ENCODE data around the gene REV3L.
A peak's percentile ranks its signal among the peaks of the same experiment; 100 is the strongest.
"Not testable (repeated sequence)": the region's sequence is repeated elsewhere in the genome, so short reads cannot be mapped to it uniquely, and the experiment has no call there.

Gene REV3L

DNA sequence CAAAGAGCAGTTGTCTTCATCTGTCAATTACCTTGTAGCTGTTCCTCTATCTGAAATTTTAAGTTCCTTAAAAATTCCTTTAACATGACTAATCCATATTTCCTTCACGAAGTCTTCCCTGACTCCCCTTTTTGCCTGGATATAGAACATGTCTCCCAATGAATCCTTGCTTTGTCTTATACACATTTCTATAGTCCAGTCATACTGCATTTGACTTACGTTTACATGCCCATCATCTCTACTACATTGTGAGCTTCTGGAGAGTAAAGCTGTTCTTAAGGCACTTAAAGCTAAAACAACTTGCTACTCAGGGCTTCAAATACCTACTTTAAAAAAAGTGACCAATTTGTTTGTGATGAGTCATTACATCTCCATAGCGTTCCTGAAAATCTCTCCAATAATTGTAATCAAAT, 4.9 kb downstream of the REV3L start:
- TF ChIP-seq, protein P1, sequence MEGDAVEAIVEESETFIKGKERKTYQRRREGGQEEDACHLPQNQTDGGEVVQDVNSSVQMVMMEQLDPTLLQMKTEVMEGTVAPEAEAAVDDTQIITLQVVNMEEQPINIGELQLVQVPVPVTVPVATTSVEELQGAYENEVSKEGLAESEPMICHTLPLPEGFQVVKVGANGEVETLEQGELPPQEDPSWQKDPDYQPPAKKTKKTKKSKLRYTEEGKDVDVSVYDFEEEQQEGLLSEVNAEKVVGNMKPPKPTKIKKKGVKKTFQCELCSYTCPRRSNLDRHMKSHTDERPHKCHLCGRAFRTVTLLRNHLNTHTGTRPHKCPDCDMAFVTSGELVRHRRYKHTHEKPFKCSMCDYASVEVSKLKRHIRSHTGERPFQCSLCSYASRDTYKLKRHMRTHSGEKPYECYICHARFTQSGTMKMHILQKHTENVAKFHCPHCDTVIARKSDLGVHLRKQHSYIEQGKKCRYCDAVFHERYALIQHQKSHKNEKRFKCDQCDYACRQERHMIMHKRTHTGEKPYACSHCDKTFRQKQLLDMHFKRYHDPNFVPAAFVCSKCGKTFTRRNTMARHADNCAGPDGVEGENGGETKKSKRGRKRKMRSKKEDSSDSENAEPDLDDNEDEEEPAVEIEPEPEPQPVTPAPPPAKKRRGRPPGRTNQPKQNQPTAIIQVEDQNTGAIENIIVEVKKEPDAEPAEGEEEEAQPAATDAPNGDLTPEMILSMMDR (IDR thresholded peaks at IDR 0.05; ENCODE audit: low read length, missing control alignments), result no peak
- DNase-seq (ENCODE audit: low read depth), result peak; percentile 52
- H3K4me3 ChIP-seq (replicated peaks; ENCODE audit: low read depth, low read length), result no peak overlapping the region

DNA sequence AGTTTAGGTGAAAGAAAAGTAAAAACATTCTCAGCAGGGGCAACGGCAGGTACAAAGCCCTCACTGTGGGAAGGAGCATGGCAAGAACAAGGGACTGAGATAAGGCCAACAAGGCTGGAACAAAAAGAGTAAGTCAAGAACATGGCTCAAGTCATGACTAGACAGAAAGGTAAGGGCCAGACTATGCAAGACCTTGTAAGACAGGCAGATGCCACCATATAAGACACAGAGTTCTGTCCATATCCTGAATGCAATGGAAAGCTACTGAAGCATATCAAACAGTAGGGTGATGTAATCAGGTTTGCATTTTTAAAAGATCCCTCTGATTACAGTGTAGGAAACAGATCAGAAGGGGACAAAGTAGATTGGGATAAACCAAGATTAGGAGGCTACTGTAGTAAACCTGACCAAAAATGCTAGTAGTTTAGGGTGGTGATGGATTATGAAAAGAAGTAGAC, 5.5 kb downstream of the REV3L start:
- no peak overlapping the region for H3K4me3 ChIP-seq (replicated peaks; ENCODE audit: low read depth, low read length)
- no peak for DNase-seq (ENCODE audit: low read depth)
- TF ChIP-seq, protein P1 (IDR thresholded peaks at IDR 0.05; ENCODE audit: low read length, missing control alignments), result no peak

DNA sequence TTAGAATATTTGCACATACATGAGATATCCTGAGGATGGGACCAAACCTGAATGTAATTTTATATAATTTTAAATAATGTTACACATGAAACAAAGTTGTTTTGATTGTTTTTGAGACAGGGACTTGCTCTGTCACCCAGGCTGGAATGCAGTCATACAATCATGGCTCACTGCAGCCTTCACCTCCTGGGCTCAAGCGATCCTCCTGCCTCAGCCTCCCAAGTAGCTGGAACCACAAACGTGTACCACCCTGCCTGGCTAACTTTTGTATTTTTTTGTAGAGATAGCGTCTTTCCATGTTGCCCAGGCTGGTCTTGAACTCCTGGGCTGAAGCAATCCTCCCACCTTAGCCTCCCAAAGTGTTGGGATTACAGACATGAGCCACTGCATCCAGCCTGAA, 7.0 kb downstream of the REV3L start:
- H3K4me3 ChIP-seq (replicated peaks; ENCODE audit: low read depth, low read length); DNase-seq (ENCODE audit: low read depth): not testable (repeated sequence)

DNA sequence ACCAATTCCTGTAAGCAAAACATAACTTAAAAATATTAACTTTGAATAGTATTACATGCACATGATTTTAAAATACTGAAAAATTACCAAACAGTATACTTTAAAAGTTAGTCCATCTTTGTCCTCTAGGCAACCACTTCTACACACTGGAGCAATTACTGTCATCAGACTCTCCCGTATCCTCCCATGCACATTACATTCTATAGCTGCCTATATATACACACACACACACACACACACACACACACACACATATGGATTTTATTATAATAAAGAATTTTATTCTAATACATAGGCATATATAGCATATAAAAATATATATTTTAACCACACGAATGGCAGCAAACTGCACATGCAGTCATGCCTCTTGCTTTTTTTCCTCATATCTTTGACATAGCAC, 8.2 kb downstream of the REV3L start:
- DNase-seq (ENCODE audit: low read depth), result no peak
- no peak overlapping the region for H3K4me3 ChIP-seq (replicated peaks; ENCODE audit: low read depth, low read length)
- TF ChIP-seq, protein P1 (IDR thresholded peaks at IDR 0.05; ENCODE audit: low read length, missing control alignments), result no peak

DNA sequence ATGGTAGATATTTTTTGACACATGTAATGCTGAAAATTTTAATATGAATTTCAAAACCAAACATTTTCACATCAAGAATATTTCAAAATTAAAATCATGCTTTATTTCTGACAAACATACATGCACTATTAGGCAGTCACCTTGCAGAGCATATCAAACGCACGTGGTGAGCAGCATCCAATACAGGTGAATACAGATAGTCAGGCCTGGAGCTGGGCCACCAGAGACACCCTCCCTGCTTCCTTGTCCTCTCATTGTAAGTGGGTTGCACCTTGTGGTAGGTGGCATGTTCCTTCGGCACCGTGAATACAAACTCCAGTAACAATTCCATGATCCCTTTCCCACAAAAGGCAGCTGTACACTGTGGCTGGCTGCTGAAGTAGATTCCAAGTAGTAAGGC, 8.9 kb downstream of the REV3L start:
- no peak overlapping the region for H3K4me3 ChIP-seq (replicated peaks; ENCODE audit: low read depth, low read length)
- TF ChIP-seq, protein P1 (IDR thresholded peaks at IDR 0.05; ENCODE audit: low read length, missing control alignments), result no peak

DNA sequence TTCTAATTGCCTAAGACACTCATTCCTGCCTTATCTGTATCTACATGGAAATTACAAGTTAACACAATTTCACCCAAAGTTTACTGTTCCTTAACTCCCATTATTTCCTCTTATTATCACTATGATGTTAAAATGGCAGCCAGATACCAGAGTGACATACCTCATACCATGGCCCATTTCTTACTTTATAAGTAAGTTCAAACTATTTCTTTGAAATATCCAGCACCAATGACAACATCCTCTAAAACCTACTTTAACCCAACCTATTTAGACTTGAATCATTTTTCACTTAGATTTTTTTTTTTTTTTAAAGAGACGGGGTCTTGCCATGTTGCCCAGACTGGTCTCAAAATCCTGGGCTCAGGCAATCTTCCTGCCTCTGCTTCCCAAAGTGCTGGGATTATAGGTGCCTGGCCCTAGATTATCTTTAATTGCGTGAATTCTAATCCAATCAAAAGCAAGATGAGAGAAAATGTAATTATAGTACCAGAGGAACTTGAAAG, 10.0 kb downstream of the REV3L start:
- no peak for DNase-seq (ENCODE audit: low read depth)
- TF ChIP-seq, protein P1 (IDR thresholded peaks at IDR 0.05; ENCODE audit: low read length, missing control alignments), result no peak
- no peak overlapping the region for H3K4me3 ChIP-seq (replicated peaks; ENCODE audit: low read depth, low read length)

More for the DNA sequence above, 8.9 kb downstream of the REV3L start:
- DNase-seq (ENCODE audit: low read depth), result no peak

DNA sequence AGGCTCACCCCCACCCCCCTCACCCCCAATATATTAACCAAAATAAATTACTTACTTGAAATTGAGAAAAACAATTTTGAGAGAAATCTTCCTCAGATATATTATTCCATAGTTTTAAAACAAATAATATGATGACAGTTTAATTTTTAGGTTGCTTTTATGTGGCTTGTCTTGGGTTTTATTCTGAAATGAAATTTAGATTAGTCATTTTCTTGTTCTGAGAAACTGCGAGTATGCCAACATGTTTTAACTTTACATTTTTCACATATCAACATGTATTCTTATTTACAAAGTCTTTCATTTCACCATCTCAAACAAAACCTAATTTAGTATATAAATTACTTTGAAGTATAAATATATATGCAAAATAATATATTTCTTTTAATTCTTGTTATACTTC, 11.1 kb downstream of the REV3L start:
- no peak overlapping the region for H3K4me3 ChIP-seq (replicated peaks; ENCODE audit: low read depth, low read length)
- no peak for DNase-seq (ENCODE audit: low read depth)
- TF ChIP-seq, protein P1 (IDR thresholded peaks at IDR 0.05; ENCODE audit: low read length, missing control alignments), result no peak

All from fibroblast of pulmonary artery (primary cell).